ENCODE data around the gene HELZ2. TPM values are rescaled to one million over a fixed set of nuclear protein-coding genes. Genes with fewer than 3 reads are reported as not detected.
"Not testable (repeated sequence)": the region's sequence is repeated elsewhere in the genome, so short reads cannot be mapped to it uniquely, and the experiment has no call there.

The HELZ2 gene
- total RNA-seq, 1 experiment from 2014 or later: 18.1 TPM

- Mint-ChIP-seq H3K27me3 (ENCODE audit: insufficient read depth, unreplicated experiment) (no peaks in the 10 kb centered on the region), H3K27ac (ENCODE audit: low read depth, unreplicated experiment) (no peak overlapping the region), H3K4me3 (ENCODE audit: unreplicated experiment) (no peak overlapping the region), H3K36me3 (ENCODE audit: insufficient read depth, unreplicated experiment) (peaks cover 18% of the 10 kb centered on the region), H3K4me1 (ENCODE audit: insufficient read depth, unreplicated experiment) (no peaks in the 10 kb centered on the region), H3K9me3 (ENCODE audit: unreplicated experiment) (no peaks in the 10 kb centered on the region)
- no peak for DNase-seq (ENCODE audit: unreplicated experiment)
- no peak for TF ChIP-seq CTCF (IDR thresholded peaks at IDR 0.05; ENCODE audit: unreplicated experiment)
- no TSS peak for BruUV-seq (replicated peaks)
- CTCF ChIA-PET: interaction anchor here (0.7 to 1.2 kb wide), 2 partner anchors 72 to 74 kb away, joined by 3 read pairs; partner anchors contain the start of gene PTK6
- POLR2A ChIA-PET: no interaction called here
- intact Hi-C loops (cut with micrococcal nuclease): no loop called here
Measured at GRCh38 chr20:63611646-63612045, 37.6 kb upstream of the HELZ2 start.

- H3K4me1 Mint-ChIP-seq (ENCODE audit: insufficient read depth, unreplicated experiment): no peaks in the 10 kb centered on the region
- no peaks in the 10 kb centered on the region for H3K9me3 Mint-ChIP-seq (ENCODE audit: unreplicated experiment)
- TF ChIP-seq CTCF (IDR thresholded peaks at IDR 0.05; ENCODE audit: unreplicated experiment): no peak
- CTCF ChIA-PET: no interaction called here
- intact Hi-C loops (cut with micrococcal nuclease): no loop called here
- BruUV-seq (replicated peaks): no TSS peak
- H3K4me3 Mint-ChIP-seq (ENCODE audit: unreplicated experiment): no peak overlapping the region
- H3K27ac Mint-ChIP-seq (ENCODE audit: low read depth, unreplicated experiment): no peak overlapping the region
- H3K36me3 Mint-ChIP-seq (ENCODE audit: insufficient read depth, unreplicated experiment): peaks cover 18% of the 10 kb centered on the region
- H3K27me3 Mint-ChIP-seq (ENCODE audit: insufficient read depth, unreplicated experiment): no peaks in the 10 kb centered on the region
- no peak for DNase-seq (ENCODE audit: unreplicated experiment)
- POLR2A ChIA-PET: no interaction called here
Measured at GRCh38 chr20:63610581-63611435, 36.8 kb upstream of the HELZ2 start.

- no peaks in the 10 kb centered on the region for H3K4me1 Mint-ChIP-seq (ENCODE audit: insufficient read depth, unreplicated experiment)
- DNase-seq (ENCODE audit: unreplicated experiment): no peak
- H3K27ac Mint-ChIP-seq (ENCODE audit: low read depth, unreplicated experiment): no peak overlapping the region
- POLR2A ChIA-PET: no interaction called here
- intact Hi-C loops (cut with micrococcal nuclease): no loop called here
- H3K4me3 Mint-ChIP-seq (ENCODE audit: unreplicated experiment): no peak overlapping the region
- H3K36me3 Mint-ChIP-seq (ENCODE audit: insufficient read depth, unreplicated experiment): peaks cover 29% of the 10 kb centered on the region
- no peaks in the 10 kb centered on the region for H3K27me3 Mint-ChIP-seq (ENCODE audit: insufficient read depth, unreplicated experiment)
- H3K9me3 Mint-ChIP-seq (ENCODE audit: unreplicated experiment): no peaks in the 10 kb centered on the region
- TF ChIP-seq CTCF (IDR thresholded peaks at IDR 0.05; ENCODE audit: unreplicated experiment): no peak
- BruUV-seq (replicated peaks): no TSS peak
- CTCF ChIA-PET: no interaction called here
Measured at GRCh38 chr20:63606686-63607085, 32.6 kb upstream of the HELZ2 start.

GRCh38 chr20:63602321-63602720 is 28.3 kb upstream of the HELZ2 start:
- POLR2A ChIA-PET: no interaction called here
- Mint-ChIP-seq H3K27me3 (ENCODE audit: insufficient read depth, unreplicated experiment) (no peaks in the 10 kb centered on the region), H3K36me3 (ENCODE audit: insufficient read depth, unreplicated experiment) (peaks cover 50% of the 10 kb centered on the region), H3K9me3 (ENCODE audit: unreplicated experiment) (no peaks in the 10 kb centered on the region), H3K4me1 (ENCODE audit: insufficient read depth, unreplicated experiment) (no peaks in the 10 kb centered on the region), H3K4me3 (ENCODE audit: unreplicated experiment) (no peak overlapping the region), H3K27ac (ENCODE audit: low read depth, unreplicated experiment) (no peak overlapping the region)
- intact Hi-C loops (cut with micrococcal nuclease): no loop called here
- no TSS peak for BruUV-seq (replicated peaks)
- no peak for TF ChIP-seq CTCF (IDR thresholded peaks at IDR 0.05; ENCODE audit: unreplicated experiment)
- CTCF ChIA-PET: interaction anchor here (1.1 kb wide), 1 partner anchor 389 kb away, joined by 4 read pairs; no protein-coding TSS in a partner anchor
- no peak for DNase-seq (ENCODE audit: unreplicated experiment)

GRCh38 chr20:63601679-63602078 is 27.6 kb upstream of the HELZ2 start:
- H3K9me3 Mint-ChIP-seq (ENCODE audit: unreplicated experiment); DNase-seq (ENCODE audit: unreplicated experiment); H3K4me3 Mint-ChIP-seq (ENCODE audit: unreplicated experiment); H3K27ac Mint-ChIP-seq (ENCODE audit: low read depth, unreplicated experiment); BruUV-seq (replicated peaks); POLR2A ChIA-PET; intact Hi-C loops (cut with micrococcal nuclease); H3K27me3 Mint-ChIP-seq (ENCODE audit: insufficient read depth, unreplicated experiment); H3K4me1 Mint-ChIP-seq (ENCODE audit: insufficient read depth, unreplicated experiment): not testable (repeated sequence)
- CTCF ChIA-PET: interaction anchor here (1.1 kb wide), 1 partner anchor 390 kb away, joined by 4 read pairs; no protein-coding TSS in a partner anchor
- H3K36me3 Mint-ChIP-seq (ENCODE audit: insufficient read depth, unreplicated experiment): peaks cover 50% of the 10 kb centered on the region
